Frontal cortex (tissue), 4 donors: Measurements from ENCODE around the gene CLDN7. TPM values are rescaled to one million over a fixed set of nuclear protein-coding genes. Genes with fewer than 3 reads are reported as not detected.

Experiments
- DNase-seq, 2 donors: peaks; one replicate each; pipeline ENCODE4 v3.0.0; 2012; ENCODE audit warnings: low spot score in 2 of 2
- FAIRE-seq: peaks from 2 replicates; lab custom pipeline; 2012; peaks lifted over from hg19 to GRCh38; lab: Jason Lieb, UNC
- small RNA-seq: library from RNA; depleted of rRNA; stranded (forward); fragments of <200 nt; gene quantifications from one replicate; pipeline ENCODE3, GENCODE V24; 2014
- total RNA-seq: library from RNA; depleted of rRNA; stranded (reverse); fragments of >200 nt; gene quantifications from one replicate; pipeline ENCODE4 v1.2.3, GENCODE V29; 2014
- donor health status: control.
- donor health status: control.
- donor health status: control.

Gene CLDN7
- total RNA-seq, 1 donor from 2014 or later = 0.82 TPM

- FAIRE-seq = no peak
- DNase-seq = no peak
Measured at GRCh38 chr17:7211491-7212273, 50.6 kb downstream of the CLDN7 start.

Small RNA genes within 50 kb of the gene (small RNA-seq; reads per million reads assigned to genes)
- gene MIR324 = 7.2 reads per million, percentile 94 among the genes with 10 or more reads in this experiment
- not detected for gene RF00019

Other genes starting within 250 kb of the CLDN7 start
- gene RNASEK, start 249.9 kb downstream of the CLDN7 start, total RNA-seq = 13.5 TPM
- 2.0 TPM for gene BCL6B, start 239.4 kb downstream of the CLDN7 start, total RNA-seq
- gene SLC16A13, start 226.5 kb downstream of the CLDN7 start, total RNA-seq = 0.82 TPM
- not detected for gene SLC16A11, start 218.4 kb downstream of the CLDN7 start, total RNA-seq
- not detected for gene CLEC10A, start 182.2 kb downstream of the CLDN7 start, total RNA-seq
- gene ASGR2, start 147.7 kb downstream of the CLDN7 start, total RNA-seq = not detected
- 18.8 TPM for gene ASGR1, start 83.1 kb downstream of the CLDN7 start, total RNA-seq
- 111 TPM for gene DLG4, start 42.6 kb downstream of the CLDN7 start, total RNA-seq
- gene ACADVL, start 42.5 kb downstream of the CLDN7 start, total RNA-seq = 65.6 TPM
- 53.4 TPM for gene DVL2, start 28.0 kb downstream of the CLDN7 start, total RNA-seq
- gene PHF23, start 23.0 kb downstream of the CLDN7 start, total RNA-seq = 34.6 TPM
- 108 TPM for gene GABARAP, start 20.0 kb downstream of the CLDN7 start, total RNA-seq
- 18.8 TPM for gene CTDNEP1, start 10.7 kb downstream of the CLDN7 start, total RNA-seq
- 26.9 TPM for gene ELP5, start 10.3 kb downstream of the CLDN7 start, total RNA-seq
- under 0.01 TPM for gene SLC2A4, start 19.2 kb upstream of the CLDN7 start, total RNA-seq
- gene YBX2, start 32.2 kb upstream of the CLDN7 start, total RNA-seq = 1.2 TPM
- gene EIF5A, start 45.1 kb upstream of the CLDN7 start, total RNA-seq = 208 TPM
- gene GPS2, start 52.9 kb upstream of the CLDN7 start, total RNA-seq = 35.5 TPM
- gene NEURL4, start 66.9 kb upstream of the CLDN7 start, total RNA-seq = 44.8 TPM
- gene ACAP1, start 74.1 kb upstream of the CLDN7 start, total RNA-seq = 0.41 TPM
- 3.3 TPM for gene KCTD11, start 89.7 kb upstream of the CLDN7 start, total RNA-seq
- gene TMEM95, start 92.7 kb upstream of the CLDN7 start, total RNA-seq = not detected
- gene TNK1, start 118.6 kb upstream of the CLDN7 start, total RNA-seq = 0.82 TPM
- 10.6 TPM for gene PLSCR3, start 132.0 kb upstream of the CLDN7 start, total RNA-seq
- 80.3 TPM for gene TMEM256, start 141.6 kb upstream of the CLDN7 start, total RNA-seq
- 8.2 TPM for gene NLGN2, start 145.4 kb upstream of the CLDN7 start, total RNA-seq
- gene SPEM1, start 157.8 kb upstream of the CLDN7 start, total RNA-seq = not detected
- gene SPEM2, start 163.1 kb upstream of the CLDN7 start, total RNA-seq = not detected
- gene SPEM3, start 166.4 kb upstream of the CLDN7 start, total RNA-seq = not detected
- 2.0 TPM for gene TMEM102, start 173.0 kb upstream of the CLDN7 start, total RNA-seq
- gene FGF11, start 177.0 kb upstream of the CLDN7 start, total RNA-seq = 5.3 TPM
- 16.7 TPM for gene CHRNB1, start 182.6 kb upstream of the CLDN7 start, total RNA-seq
- gene ZBTB4, start 217.2 kb upstream of the CLDN7 start, total RNA-seq = 11.8 TPM
- not detected for gene SLC35G6, start 219.0 kb upstream of the CLDN7 start, total RNA-seq
- gene POLR2A, start 221.9 kb upstream of the CLDN7 start, total RNA-seq = 33.0 TPM